Spinal cord (tissue), 10 donors: Measurements from ENCODE around the gene B3GNT9. TPM values are rescaled to one million over a fixed set of nuclear protein-coding genes. Genes with fewer than 3 reads are reported as not detected.
A peak's percentile ranks its signal among the peaks of the same experiment; 100 is the strongest.

Source experiments
- DNase-seq, 6 donors: peaks; one replicate each; pipeline versions ENCODE4 v3.0.0 to v3.0.0-alpha.2; 2013 to 2015; ENCODE audit warnings: low spot score in 6 of 6, low read depth in 4 of 6
- H3K27ac ChIP-seq: one replicate; pipeline ENCODE4 v1.5.1; 2013; ENCODE audit warnings: low read depth, low read length, control low read depth
- H3K27me3 ChIP-seq: one replicate; pipeline ENCODE4 v1.6.1; 2013; ENCODE audit warnings: low read length; ENCODE audit not compliant: control insufficient read depth, insufficient read depth
- H3K36me3 ChIP-seq: one replicate; pipeline ENCODE4 v1.6.1; 2013; ENCODE audit warnings: low read length; ENCODE audit not compliant: control insufficient read depth, insufficient read depth
- H3K4me1 ChIP-seq: one replicate; pipeline ENCODE4 v1.6.1; 2013; ENCODE audit warnings: low read length; ENCODE audit not compliant: control insufficient read depth, insufficient read depth
- H3K4me3 ChIP-seq: one replicate; pipeline ENCODE4 v1.5.1; 2013; ENCODE audit warnings: low read depth, low read length, control low read depth
- H3K9me3 ChIP-seq: one replicate; pipeline ENCODE4 v1.6.1; 2013; ENCODE audit warnings: low read length; ENCODE audit not compliant: control insufficient read depth, insufficient read depth
- WGBS: methylation state at CpG from one replicate; pipeline ENCODE4 v1.1.5; 2013; ENCODE audit warnings: missing lambda C conversion rate; ENCODE audit not compliant: insufficient coverage; 5-methylcytosine and 5-hydroxymethylcytosine counted together
- polyA plus RNA-seq, 2 donors: library from polyadenylated mRNA; unstranded; fragments of 120-200 nt; gene quantifications; one replicate each; pipeline ENCODE4 v1.2.1, GENCODE V29; 2013; ENCODE audit not compliant: insufficient read length in 2 of 2
- total RNA-seq, 2 donors: library from RNA; depleted of rRNA in 1 of 2; stranded (reverse); fragments of 120-200 nt in 1 of 2; fragments of >200 nt in 1 of 2; gene quantifications; one replicate each; pipeline versions ENCODE4 v1.2.3 to v1.2.4, GENCODE V29; 2013 to 2014
- donor health status: healthy.

Gene B3GNT9
- total and polyA plus RNA-seq, 4 donors, result 6.2 to 34.9 (median 11.0) TPM

DNA sequence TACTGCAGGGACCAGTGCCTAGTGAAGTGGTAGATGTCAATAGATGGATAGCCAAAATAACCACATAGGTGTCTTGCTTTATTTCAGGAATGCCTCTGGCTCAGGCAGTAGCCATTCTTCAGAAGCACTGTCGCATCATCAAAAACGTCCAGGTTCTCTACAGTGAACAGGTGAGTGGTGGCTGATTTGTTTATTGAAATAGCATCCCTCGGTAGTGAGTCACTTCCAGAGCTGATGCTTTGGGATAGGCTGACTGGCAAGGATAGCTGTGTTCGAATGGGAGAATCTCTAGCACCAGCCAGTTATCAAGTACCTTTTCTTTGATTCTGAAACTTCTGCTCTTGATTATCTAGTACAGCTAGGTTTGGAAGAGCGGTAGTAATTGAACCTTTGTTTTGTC lies 30.8 kb downstream of the B3GNT9 start:
- no peak for DNase-seq
- 70% methylated on average over 3 of the region's 5 CpGs for WGBS
- H3K4me1 ChIP-seq, result no peaks in the 10 kb centered on the region
- H3K36me3 ChIP-seq, result peaks cover 40% of the 10 kb centered on the region
- H3K27ac ChIP-seq, result no peak overlapping the region
- H3K4me3 ChIP-seq, result no peak overlapping the region
- H3K9me3 ChIP-seq, result no peaks in the 10 kb centered on the region
- no peaks in the 10 kb centered on the region for H3K27me3 ChIP-seq

DNA sequence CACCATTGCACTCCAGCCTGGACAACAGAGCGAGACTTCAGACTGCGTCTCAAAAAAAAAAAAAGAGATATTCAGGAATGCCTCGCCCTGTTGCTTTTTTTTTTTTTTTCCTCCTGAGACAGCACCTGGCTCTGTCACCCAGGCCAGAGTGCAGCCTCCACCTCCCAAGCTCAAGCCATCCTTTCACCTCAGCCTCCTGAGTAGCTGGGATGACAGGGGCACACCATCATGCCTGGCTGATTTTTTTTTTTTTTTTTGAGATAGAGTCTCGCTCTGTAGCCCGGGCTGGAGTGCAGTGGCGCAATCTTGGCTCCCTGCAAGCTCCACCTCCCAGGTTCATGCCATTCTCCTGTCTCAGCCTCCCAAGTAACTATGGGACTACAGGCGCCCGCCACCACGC lies 33.1 kb downstream of the B3GNT9 start:
- Histone ChIP-seq H3K9me3 (no peaks in the 10 kb centered on the region), H3K4me3 (no peak overlapping the region), H3K27me3 (no peaks in the 10 kb centered on the region), H3K4me1 (no peaks in the 10 kb centered on the region), H3K27ac (no peak overlapping the region), H3K36me3 (peaks cover 27% of the 10 kb centered on the region)
- DNase-seq, result no peak
- WGBS, result 94% methylated on average over 2 of the region's 9 CpGs

DNA sequence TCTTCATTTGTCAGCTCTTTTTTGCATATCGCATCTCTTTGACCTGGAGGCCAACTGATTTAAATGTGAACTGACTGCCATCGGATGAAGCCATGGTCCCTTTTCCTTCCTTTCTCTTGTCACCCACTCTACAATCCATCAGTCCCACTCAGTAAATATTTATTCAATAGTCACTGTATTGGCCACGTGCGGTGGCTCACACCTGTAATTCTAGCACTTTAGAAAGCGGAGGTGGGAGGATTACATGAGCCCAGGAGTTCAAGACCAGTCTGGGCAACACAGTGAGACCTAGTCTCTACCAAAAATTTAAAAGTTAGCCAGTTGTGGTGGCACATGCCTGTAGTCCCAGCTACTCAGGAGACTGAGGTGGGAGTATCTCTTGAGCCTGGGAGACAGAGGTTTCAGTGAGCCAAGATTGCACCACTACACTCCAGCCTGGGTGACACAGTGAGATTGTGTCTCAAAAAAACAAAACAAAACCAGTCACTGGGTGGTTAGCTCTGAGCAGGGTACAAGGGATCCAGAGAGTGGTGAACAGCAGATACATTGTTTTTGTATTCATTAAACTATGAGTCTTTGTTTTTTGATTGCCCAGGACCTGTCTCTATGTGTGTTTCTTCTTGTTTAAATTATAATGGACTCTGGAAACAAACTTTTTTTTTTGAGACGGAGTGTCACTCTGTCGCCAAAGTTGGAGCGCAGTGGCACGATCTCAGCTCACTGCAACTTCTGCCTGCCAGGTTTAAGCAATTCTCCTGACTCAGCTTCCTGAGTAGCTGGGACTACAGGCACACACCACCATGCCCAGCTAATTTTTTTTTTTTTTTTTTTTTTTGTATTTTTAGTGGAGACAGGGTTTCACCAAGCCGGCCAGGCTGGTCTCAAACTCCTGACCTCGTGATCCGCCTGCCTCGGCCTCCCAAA lies 34.1 kb downstream of the B3GNT9 start:
- Histone ChIP-seq H3K27me3 (no peaks in the 10 kb centered on the region), H3K4me1 (no peaks in the 10 kb centered on the region), H3K9me3 (no peaks in the 10 kb centered on the region), H3K27ac (no peak overlapping the region), H3K4me3 (no peak overlapping the region), H3K36me3 (peaks cover 17% of the 10 kb centered on the region)
- no peak for DNase-seq
- WGBS, result 86% methylated on average over 10 of the region's 13 CpGs

DNA sequence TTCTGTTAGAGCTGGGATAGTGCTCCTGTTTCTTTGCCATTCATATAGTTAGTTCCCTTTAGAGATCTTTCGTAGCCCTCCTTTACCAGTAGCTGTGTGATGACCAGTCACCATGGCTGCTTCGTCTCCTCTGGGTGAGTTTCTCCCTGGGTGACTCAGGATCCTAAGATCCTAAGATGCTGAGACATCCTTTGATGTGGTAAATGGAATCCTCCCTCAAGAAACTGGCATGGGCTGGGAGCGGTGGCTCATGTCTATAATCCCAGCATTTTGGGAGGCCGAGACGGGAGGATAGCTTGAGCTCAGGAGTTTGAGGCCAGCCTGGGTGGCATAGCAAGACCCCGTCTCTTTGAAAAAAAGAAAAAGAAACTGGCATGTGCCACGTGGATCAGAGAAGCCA lies 35.2 kb downstream of the B3GNT9 start:
- Histone ChIP-seq H3K9me3 (no peaks in the 10 kb centered on the region), H3K4me1 (peaks cover 4% of the 10 kb centered on the region), H3K36me3 (peaks cover 7% of the 10 kb centered on the region), H3K27me3 (no peaks in the 10 kb centered on the region), H3K4me3 (no peak overlapping the region), H3K27ac (no peak overlapping the region)
- 93% methylated on average over 3 of the region's 7 CpGs for WGBS
- no peak for DNase-seq

DNA sequence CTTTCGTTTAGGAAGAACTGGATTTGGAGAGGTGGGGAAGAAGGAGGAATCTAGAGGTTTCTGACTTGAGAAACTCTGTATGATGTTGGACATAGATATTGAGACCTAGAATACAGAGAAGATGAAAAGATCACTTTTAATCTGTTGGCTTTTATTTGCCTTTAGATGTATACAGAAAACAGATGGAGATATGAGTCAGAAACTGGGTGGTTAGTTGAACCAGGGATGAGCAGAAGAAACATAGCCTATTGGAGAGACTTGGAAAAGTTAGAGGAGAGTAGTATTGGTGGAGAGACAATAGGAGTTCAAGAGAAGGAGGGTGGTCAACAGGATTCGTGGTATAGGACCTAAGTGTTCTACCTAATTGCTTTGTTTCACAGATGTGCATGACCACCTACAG lies 36.0 kb downstream of the B3GNT9 start:
- WGBS, result 82% methylated on average over 2 of the region's 2 CpGs
- no peak overlapping the region for H3K27ac ChIP-seq

DNA sequence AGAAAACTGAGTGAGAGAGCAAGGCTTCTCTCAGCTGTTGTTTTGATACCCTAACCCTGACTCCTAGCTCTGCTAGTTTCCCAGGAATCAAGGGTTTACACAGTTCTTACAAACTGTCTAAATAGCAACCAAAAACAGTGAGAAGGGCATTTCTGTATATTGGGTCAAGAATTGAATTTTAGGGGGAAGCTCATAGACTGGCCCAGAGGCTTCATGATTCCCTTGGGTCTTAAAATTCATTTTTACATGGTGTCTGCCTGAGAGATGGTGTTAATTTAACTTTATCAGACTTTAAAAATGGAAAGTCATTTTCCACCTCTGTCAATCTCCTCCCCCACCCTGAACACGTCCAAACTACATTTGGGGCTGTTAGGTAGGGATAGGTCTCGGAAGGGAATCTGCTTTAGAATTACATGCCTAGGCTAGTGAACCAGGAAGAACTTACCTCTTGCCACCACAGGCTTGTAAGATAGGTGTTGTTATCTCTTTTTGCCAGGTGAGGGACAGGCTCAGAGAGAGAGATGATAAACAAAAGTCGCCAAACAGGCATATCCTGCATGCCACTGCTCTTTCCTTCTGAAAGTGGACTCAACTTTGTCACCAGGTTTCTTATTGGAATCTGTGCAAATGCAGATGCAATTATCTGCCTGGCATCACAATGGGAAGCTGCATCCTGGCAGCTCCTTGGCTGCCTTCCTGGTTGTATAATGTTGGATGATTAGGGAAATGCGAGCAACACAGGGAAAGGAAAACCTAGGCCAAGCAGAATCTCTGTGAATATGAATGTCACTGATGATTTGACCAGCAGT lies 38.0 kb downstream of the B3GNT9 start:
- Histone ChIP-seq H3K9me3 (no peaks in the 10 kb centered on the region), H3K27ac (no peak overlapping the region), H3K4me1 (peaks cover 15% of the 10 kb centered on the region), H3K27me3 (no peaks in the 10 kb centered on the region), H3K36me3 (peaks cover 3% of the 10 kb centered on the region), H3K4me3 (no peak overlapping the region)
- WGBS, result 83% methylated on average over 2 of the region's 4 CpGs
- DNase-seq, result peak in 1 of 6 donors; percentile 43

More for the DNA sequence above, 36.0 kb downstream of the B3GNT9 start:
- no peaks in the 10 kb centered on the region for H3K9me3 ChIP-seq
- no peak overlapping the region for H3K4me3 ChIP-seq
- H3K4me1 ChIP-seq, result peaks cover 9% of the 10 kb centered on the region
- H3K27me3 ChIP-seq, result no peaks in the 10 kb centered on the region
- peaks cover 5% of the 10 kb centered on the region for H3K36me3 ChIP-seq
- no peak for DNase-seq

DNA sequence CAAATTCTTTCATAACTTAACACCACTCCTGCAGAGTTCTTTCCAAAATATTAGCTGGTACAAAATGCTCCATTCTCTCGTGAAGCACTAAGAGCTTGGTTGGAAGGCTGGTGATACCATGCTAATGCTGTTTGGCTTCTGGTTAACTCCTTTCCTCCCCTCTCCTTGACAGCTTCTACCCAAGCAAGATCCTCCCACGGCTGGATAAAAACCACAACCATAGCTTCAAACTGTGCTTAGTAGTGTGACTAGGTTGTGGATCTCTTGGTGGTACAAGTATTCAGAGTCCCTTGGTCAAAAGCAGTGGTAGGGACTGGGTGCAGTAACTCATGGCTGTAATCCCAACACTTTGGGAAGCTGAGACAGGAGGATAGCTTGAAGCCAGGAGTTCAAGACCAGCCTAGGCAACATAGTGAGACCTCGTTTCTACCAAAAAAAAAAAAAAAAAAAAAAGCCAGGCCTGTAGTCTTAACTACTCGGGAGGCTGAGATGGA lies 38.8 kb downstream of the B3GNT9 start:
- no peak for DNase-seq
- WGBS, result 100% methylated on average over 1 of the region's 4 CpGs

DNA sequence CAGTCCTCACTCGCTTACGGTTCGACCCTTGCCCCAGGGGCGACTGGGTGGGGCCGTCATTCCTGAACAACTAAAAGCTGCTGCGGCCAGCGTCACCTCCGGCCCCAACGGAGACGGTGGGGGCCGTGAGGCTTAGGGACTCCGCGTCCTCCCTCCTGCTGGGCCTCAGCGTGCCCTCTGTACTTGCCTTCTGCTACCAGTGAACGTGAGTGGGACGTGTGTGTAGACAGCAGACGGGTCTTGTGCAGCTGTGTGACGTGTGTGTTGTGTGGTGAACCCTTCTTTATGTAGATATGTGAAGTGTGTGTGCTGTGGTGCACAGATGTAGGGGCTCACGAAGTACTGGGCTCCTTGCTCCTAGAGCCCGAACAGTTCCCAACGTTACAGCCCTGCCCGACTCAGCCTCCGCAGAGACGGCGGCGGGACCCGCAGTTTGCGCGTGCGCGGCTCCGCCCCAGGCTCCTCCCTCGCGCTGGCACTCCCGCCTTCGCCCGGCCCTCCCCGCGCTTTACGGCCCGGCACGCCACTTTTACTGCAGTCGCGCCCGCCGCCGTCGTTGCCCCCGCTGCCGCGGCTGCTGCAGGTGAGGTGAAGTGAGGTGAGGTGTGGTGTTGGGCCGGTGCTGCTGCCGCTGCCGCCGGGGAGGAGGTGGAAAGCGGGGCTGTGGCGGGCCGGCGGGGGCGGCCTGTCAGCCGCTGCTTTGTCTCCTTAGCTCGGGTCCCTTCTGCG lies 41.2 kb downstream of the B3GNT9 start, which contains the start of gene PHAF1:
Gene PHAF1, plus strand, starts transcription at position 535 of the 729 bp plus-strand sequence. CDS start 235 bp downstream, outside the sequence.
- WGBS, result under 1% methylated on average over 62 of the region's 63 CpGs
- peak; percentile 84 to 97 (median 90) for DNase-seq
- peak within 1 kb of the TSS; percentile 86 for H3K4me3 ChIP-seq

More for the DNA sequence above, 38.8 kb downstream of the B3GNT9 start:
- H3K9me3 ChIP-seq, result no peaks in the 10 kb centered on the region
- no peak overlapping the region for H3K4me3 ChIP-seq
- H3K36me3 ChIP-seq, result peaks cover 3% of the 10 kb centered on the region
- H3K27me3 ChIP-seq, result no peaks in the 10 kb centered on the region
- peaks cover 15% of the 10 kb centered on the region for H3K4me1 ChIP-seq
- H3K27ac ChIP-seq, result no peak overlapping the region

DNA sequence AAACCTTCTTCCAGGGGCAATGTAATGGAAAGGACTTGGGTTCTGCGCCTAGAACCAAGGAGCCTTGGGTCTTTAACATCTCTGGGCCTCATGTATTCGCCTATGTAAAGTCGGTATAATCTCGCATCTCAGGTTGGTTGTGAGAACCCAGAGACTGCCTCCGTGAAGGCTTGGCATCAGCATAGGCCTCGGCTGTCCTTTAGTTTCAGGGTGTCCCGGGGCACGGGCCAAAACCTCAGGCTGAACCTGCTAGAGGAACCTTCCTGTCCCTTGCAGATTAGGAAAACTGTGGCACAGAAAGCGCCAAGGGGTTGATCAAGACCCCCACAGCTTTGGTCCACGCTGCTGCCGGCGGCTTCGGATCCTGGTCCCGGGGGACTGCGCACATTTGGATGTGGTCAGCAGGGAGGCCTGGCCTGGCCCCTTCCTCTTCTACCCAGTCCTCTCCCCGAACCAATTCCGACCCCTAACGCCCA lies 41.8 kb downstream of the B3GNT9 start:
- Histone ChIP-seq H3K4me1 (peaks cover 15% of the 10 kb centered on the region), H3K27me3 (no peaks in the 10 kb centered on the region), H3K9me3 (no peaks in the 10 kb centered on the region), H3K4me3 (peak overlapping the region; percentile 86), H3K27ac (peak overlapping the region; percentile 82), H3K36me3 (no peaks in the 10 kb centered on the region)
- WGBS, result 52% methylated on average over 18 of the region's 18 CpGs
- no peak for DNase-seq

More for the DNA sequence above, 41.2 kb downstream of the B3GNT9 start, which contains the start of gene PHAF1:
- Histone ChIP-seq H3K4me1 (peaks cover 15% of the 10 kb centered on the region), H3K36me3 (no peaks in the 10 kb centered on the region), H3K27me3 (no peaks in the 10 kb centered on the region), H3K27ac (peak within 1 kb of the TSS; percentile 82), H3K9me3 (no peaks in the 10 kb centered on the region)
